ENCODE measurements around the gene FGF7. TPM values are rescaled to one million over a fixed set of nuclear protein-coding genes. Genes with fewer than 3 reads are reported as not detected.
A peak's percentile ranks its signal among the peaks of the same experiment; 100 is the strongest.

The FGF7 gene
- total RNA-seq, 4 donors from 2014 or later = 102 to 240 (median 175) TPM

DNA sequence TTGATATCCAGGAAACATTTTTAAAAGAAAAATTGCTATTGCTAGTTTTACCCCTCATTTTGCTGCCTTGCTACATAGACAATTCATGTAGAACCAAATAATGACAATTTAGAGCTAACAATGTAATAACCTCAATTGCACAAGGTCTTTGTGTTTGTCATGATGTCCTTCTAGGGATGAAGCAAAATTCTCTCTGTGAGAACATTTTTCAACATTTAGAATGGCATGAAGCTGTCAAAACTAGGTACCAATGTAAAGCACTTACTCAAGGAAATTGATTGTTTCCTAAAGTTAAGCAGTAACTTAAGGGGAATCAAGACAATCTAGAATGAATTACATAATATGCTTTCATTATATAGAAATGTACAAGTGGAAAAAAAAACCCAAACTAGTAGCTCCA is 7.9 kb upstream of the FGF7 start:
- TF ChIP-seq CTCF (IDR thresholded peaks at IDR 0.05) = no peak
- no peak for TF ChIP-seq POLR2A (IDR thresholded peaks at IDR 0.05)
- no peak for TF ChIP-seq EP300 (IDR thresholded peaks at IDR 0.05)
- Histone ChIP-seq H3K4me3 (no peak overlapping the region), H3K9me3 (no peaks in the 10 kb centered on the region), H3K36me3 (no peaks in the 10 kb centered on the region), H3K27me3 (no peaks in the 10 kb centered on the region), H3K27ac (no peak overlapping the region), H3K4me1 (no peaks in the 10 kb centered on the region)
- DNase-seq (ENCODE audit: low spot score in 2 of 2) = no peak

DNA sequence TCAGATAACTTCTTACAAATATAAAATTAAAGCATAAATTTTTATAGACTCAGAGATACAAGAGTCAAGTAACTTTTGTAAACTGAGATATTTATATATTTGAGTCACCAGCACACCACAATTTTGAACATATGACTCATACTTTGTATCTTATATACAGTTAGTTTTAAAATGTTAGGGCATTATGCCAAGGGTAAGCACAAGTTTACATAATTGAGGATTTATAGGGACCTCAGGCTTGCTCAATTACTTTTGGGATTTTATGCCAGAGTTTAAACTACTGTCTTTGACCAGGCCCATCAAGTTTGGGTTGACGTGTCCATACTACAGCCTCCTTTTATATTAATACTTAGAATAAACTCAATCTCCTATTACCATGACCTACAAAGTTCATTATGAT is 7.4 kb upstream of the FGF7 start:
- no peak for DNase-seq (ENCODE audit: low spot score in 2 of 2)
- Histone ChIP-seq H3K27ac (no peak overlapping the region), H3K9me3 (no peaks in the 10 kb centered on the region), H3K4me1 (no peaks in the 10 kb centered on the region), H3K27me3 (no peaks in the 10 kb centered on the region), H3K4me3 (no peak overlapping the region), H3K36me3 (no peaks in the 10 kb centered on the region)
- TF ChIP-seq EP300 (IDR thresholded peaks at IDR 0.05) (no peak), POLR2A (IDR thresholded peaks at IDR 0.05) (no peak), CTCF (IDR thresholded peaks at IDR 0.05) (no peak)
- WGBS, 2 donors = 79 to 80% methylated on average over 1 of the region's 1 CpG

GRCh38 chr15:49418811-49419210 is 4.2 kb upstream of the FGF7 start:
- 77 to 92% methylated on average over 1 of the region's 1 CpG for WGBS, 2 donors
- H3K9me3 ChIP-seq = no peaks in the 10 kb centered on the region
- H3K27me3 ChIP-seq = no peaks in the 10 kb centered on the region
- no peak for DNase-seq (ENCODE audit: low spot score in 2 of 2)
- H3K4me3 ChIP-seq = no peak overlapping the region
- TF ChIP-seq CTCF (IDR thresholded peaks at IDR 0.05) (no peak), POLR2A (IDR thresholded peaks at IDR 0.05) (no peak), EP300 (IDR thresholded peaks at IDR 0.05) (no peak)
- no peaks in the 10 kb centered on the region for H3K36me3 ChIP-seq
- H3K27ac ChIP-seq = no peak overlapping the region
- peaks cover 0 to 11% (median 0%) of the 10 kb centered on the region in 4 donors for H3K4me1 ChIP-seq

DNA sequence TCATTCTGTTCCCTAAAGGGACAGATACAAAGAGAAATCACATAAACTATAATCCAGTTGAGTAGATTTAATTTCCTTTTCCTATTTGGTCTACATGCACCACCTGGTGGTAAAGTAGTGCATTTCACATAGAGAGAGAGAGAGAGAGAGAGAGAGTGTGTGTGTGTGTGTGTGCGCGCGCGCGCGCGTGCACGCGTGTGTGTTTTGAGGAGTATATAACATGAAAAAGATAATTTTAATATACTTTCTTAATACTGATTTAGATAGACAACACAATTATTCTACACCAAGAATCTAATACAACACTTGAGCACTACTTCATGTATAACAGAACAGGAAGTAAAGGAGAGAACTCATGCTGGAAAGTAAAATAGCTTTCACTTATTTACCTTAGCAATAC is 1.1 kb upstream of the FGF7 start:
- TF ChIP-seq POLR2A (IDR thresholded peaks at IDR 0.05) = no peak
- TF ChIP-seq CTCF (IDR thresholded peaks at IDR 0.05) = peak; percentile 72 to 94 (median 83)
- peak in 1 of 2 donors; percentile 61 for TF ChIP-seq EP300 (IDR thresholded peaks at IDR 0.05)
- Histone ChIP-seq H3K4me1 (peaks cover 0 to 11% (median 0%) of the 10 kb centered on the region in 4 donors), H3K9me3 (no peaks in the 10 kb centered on the region), H3K4me3 (peak overlapping the region in 3 of 4 donors; percentile 20 to 56 (median 33)), H3K27me3 (no peaks in the 10 kb centered on the region), H3K36me3 (no peaks in the 10 kb centered on the region), H3K27ac (peak overlapping the region; percentile 56 to 86 (median 72))
- WGBS, 2 donors = 11 to 26% methylated on average over 9 of the region's 9 CpGs
- peak; percentile 64 to 82 for DNase-seq (ENCODE audit: low spot score in 2 of 2)

GRCh38 chr15:49423901-49424550 is 984 bp downstream of the FGF7 start:
- Histone ChIP-seq H3K4me3 (peak overlapping the region; percentile 33 to 56 (median 35)), H3K27ac (peak overlapping the region; percentile 56 to 86 (median 72)), H3K36me3 (no peaks in the 10 kb centered on the region), H3K4me1 (peaks cover 0 to 21% (median 0%) of the 10 kb centered on the region in 4 donors), H3K27me3 (no peaks in the 10 kb centered on the region), H3K9me3 (no peaks in the 10 kb centered on the region)
- peak in 1 of 2 donors; percentile 40 for TF ChIP-seq EP300 (IDR thresholded peaks at IDR 0.05)
- TF ChIP-seq CTCF (IDR thresholded peaks at IDR 0.05) = no peak
- no peak for TF ChIP-seq POLR2A (IDR thresholded peaks at IDR 0.05)
- DNase-seq (ENCODE audit: low spot score in 2 of 2) = no peak
- WGBS, 2 donors = 16 to 20% methylated on average over 6 of the region's 6 CpGs
